Caki2 (cell line): ENCODE measurements around the gene HHLA2. TPM values are rescaled to one million over a fixed set of nuclear protein-coding genes. Genes with fewer than 3 reads are reported as not detected.

Experiments
- DNase-seq: peaks from one replicate; pipeline ENCODE4 v3.0.0-alpha.2; 2015; ENCODE audit warnings: low read depth
- in situ Hi-C: cut with HindIII; loops from 2 replicates; pipeline ENCODE4 v1.10.0; 2016; ENCODE audit warnings: low sequenced_read_pairs, low pct_unique_long_range_greater_than_20kb, mixed read lengths
- total RNA-seq: library from RNA; depleted of rRNA; stranded (reverse); fragments of >200 nt; shearing (Covaris generic); gene quantifications from 2 replicates; pipeline ENCODE4 v1.2.3, GENCODE V29; 2014; ENCODE audit warnings: low replicate concordance; rRNA removed

The HHLA2 gene
- total RNA-seq, 1 experiment from 2014 or later, result not detected

GRCh38 chr3:108406661-108407206 is 110.4 kb downstream of the HHLA2 start:
- DNase-seq, result peak; percentile 47
- in situ Hi-C loops, result no loop called here

DNA sequence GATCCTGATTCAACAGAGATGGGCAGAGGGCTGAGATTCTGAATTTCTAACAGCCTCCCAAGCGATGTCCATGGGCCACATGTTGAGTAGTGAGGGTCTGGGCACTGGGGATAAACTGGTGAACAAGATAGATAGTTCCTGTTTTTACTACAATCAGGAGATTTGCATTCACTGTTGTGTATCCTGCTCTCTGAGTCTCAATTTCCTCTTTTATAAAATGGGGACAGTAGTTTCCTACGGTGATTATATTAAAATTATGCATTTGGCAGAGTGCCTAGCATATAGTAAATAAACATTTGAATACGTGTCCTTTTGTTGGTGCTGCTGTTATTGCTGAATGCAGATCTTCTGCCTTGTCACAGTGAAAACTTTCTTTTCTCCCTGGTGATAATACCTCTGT is 111.5 kb downstream of the HHLA2 start:
- DNase-seq, result no peak
- in situ Hi-C loops, result no loop called here

DNA sequence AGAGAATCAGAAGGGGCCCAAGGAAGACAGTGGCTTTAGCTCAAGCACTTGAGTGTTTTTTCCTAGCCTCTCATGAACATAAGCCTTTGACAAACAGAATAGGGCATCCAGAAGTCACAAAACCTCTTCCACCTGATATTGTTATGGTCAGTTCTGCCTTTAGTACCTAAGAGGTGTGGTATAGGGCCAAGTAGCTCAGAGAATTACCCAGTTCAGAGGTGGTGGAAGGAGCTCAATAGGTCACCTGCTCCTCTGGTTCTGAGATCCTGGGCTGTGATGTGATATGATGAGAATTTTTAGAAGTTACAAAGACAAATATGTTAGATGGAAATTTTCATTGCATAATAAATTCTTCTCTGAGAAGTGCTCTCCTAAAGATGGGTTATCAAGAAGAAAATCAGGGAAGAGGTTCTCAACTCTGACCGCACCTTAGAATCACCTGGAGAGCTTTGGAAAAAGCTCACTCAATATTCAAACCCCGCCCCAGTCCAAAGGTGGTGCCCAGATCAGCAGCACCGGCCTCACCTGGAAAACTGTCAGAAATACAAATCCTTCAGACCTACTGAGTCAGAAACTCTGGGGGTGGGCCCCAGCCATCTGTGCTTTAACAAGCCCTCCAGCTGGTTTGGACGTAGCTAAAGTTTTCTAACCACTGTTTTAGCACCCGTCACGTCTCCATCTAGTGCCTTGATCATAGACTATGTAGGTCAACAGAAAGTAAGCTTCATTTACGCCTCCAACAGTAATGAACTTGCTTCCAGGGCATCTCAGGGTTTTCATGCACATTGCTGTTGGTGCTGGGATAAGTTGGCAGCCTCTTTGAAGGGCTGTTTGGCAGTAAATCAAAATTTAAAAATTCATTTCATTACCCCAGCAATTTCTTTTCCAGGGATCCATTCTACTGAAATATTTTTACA is 112.8 kb downstream of the HHLA2 start:
- DNase-seq, result no peak
- in situ Hi-C loops, result no loop called here

DNA sequence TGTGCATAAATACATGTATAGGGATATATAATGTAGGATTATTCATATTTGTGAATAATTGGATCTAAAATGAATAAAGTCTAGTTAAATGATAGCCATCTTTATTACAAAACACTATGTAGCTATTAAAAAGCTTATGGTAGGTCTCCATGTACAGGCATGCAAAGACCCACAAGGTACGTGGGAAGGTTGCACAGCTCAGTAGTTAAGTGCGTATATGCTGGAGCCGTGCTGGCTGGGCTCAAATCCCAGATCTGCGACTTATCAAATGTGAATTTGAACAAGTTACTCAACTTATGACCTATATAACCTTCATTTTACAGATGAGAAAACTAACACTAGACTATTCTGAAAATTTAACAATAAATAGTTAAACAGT is 113.4 kb downstream of the HHLA2 start:
- in situ Hi-C loops, result no loop called here
- no peak for DNase-seq

DNA sequence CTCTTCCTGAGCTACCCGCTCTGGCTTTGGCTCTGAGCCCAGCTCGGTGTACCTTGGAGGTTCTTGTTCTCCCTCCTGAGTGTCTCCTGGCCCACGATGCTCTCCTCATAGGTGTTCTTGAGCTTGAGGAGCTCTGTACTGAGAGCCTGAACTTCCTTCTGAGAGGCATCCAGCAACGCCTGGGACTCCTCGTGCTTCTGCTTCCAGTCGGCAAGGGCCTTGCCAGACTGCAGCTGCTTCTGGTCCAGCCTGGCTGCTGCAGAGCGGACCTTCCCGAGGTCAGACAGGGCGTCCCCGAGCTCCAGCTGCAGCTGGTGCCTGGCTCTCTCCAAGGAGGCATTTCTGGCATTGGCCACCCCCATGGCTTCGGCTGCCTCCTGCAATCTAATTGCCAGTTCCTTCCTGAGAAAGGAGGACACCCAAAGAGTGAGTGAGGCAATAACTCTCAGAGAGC is 114.2 kb downstream of the HHLA2 start:
- in situ Hi-C loops, result no loop called here
- DNase-seq, result no peak

- in situ Hi-C loops, result no loop called here
These were observed 115.9 kb downstream of the HHLA2 start for GRCh38 chr3:108412121-108412750.

GRCh38 chr3:108414007-108414406 is 117.7 kb downstream of the HHLA2 start:
- in situ Hi-C loops, result no loop called here
- DNase-seq, result no peak

More at GRCh38 chr3:108412121-108412750, 115.9 kb downstream of the HHLA2 start:
- no peak for DNase-seq

DNA sequence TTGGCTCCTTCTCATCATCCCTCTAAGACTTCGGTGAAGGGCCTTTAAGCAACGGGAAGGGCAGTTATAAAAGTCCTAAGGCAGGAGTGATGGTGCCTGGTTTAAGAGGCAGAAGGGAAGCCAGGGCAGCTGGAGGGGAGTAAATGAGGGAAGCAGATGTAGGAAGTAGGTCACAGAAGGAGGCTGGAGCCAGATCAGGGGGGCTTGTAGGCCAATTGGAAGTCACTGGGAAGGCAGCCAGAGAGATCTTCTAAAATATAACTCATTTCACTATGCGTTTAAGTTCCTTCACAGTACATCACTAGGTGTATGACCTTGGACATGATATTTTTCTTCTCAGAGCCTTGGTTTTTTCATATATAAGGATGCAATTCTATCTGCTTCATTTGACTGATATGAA is 119.3 kb downstream of the HHLA2 start:
- in situ Hi-C loops, result no loop called here
- no peak for DNase-seq

GRCh38 chr3:108416111-108416869 is 119.9 kb downstream of the HHLA2 start:
- DNase-seq, result no peak
- in situ Hi-C loops, result no loop called here

GRCh38 chr3:108420926-108421325 is 124.6 kb downstream of the HHLA2 start:
- in situ Hi-C loops, result no loop called here
- no peak for DNase-seq

Other genes with a start within 250 kb of the HHLA2 start
- 31.8 and 62.4 TPM in 2 replicates for gene CD47, start 205.5 kb upstream of the HHLA2 start, total RNA-seq
- 59.4 and 66.1 TPM in 2 replicates for gene IFT57, start 74.1 kb upstream of the HHLA2 start, total RNA-seq
- gene MYH15, start 214.0 kb downstream of the HHLA2 start, total RNA-seq, result not detected in 2 replicates